ENCODE results near the gene GALNT2.

GALNT2 gene

DNA sequence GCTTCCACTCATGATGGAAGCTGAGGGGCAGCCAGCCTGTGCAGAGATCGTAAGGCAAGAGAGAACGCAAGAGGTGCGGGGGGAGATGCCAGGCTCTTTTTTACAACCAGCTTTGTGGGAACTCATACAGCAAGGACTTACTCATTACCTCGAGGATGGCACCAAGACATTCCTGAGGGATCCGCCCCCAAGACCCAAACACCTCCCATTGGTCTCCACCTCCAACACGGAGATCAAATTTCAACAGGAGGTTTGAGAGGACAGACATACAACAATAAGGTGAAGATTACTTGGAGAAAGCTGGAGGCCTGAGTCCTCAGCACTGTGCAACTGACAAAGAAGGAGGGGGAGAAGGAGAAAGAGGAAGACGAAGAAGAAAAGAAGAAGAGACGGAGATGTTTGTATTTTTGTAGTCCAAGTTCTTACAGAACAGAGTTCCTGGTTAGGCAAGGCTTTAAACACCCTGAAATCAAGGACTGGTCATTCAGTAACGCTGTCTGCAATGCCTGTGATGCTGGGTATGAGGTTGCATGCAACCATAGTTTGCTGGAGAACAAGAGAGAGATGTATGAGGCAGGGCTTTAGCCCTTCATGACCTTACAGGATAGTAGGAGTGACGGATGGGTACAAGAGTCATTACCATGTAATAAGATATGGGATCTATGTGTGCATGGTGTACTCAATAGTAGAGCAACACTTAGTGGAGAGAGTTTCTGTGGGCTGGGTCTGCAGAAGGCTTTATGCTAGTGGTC, 19.7 kb upstream of the GALNT2 start:
- no peaks in the 10 kb centered on the region for H3K27me3 ChIP-seq (ENCODE audit: insufficient read depth, low read depth, severe bottlenecking)
- TF ChIP-seq, protein P1, sequence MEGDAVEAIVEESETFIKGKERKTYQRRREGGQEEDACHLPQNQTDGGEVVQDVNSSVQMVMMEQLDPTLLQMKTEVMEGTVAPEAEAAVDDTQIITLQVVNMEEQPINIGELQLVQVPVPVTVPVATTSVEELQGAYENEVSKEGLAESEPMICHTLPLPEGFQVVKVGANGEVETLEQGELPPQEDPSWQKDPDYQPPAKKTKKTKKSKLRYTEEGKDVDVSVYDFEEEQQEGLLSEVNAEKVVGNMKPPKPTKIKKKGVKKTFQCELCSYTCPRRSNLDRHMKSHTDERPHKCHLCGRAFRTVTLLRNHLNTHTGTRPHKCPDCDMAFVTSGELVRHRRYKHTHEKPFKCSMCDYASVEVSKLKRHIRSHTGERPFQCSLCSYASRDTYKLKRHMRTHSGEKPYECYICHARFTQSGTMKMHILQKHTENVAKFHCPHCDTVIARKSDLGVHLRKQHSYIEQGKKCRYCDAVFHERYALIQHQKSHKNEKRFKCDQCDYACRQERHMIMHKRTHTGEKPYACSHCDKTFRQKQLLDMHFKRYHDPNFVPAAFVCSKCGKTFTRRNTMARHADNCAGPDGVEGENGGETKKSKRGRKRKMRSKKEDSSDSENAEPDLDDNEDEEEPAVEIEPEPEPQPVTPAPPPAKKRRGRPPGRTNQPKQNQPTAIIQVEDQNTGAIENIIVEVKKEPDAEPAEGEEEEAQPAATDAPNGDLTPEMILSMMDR (IDR thresholded peaks at IDR 0.05; ENCODE audit: low read depth, low read length), result no peak
- no peaks in the 10 kb centered on the region for H3K36me3 ChIP-seq
- no peak overlapping the region for H3K27ac ChIP-seq
- no peak overlapping the region for H3K4me3 ChIP-seq (ENCODE audit: low read depth, low read length)
- no peak for DNase-seq
- no peaks in the 10 kb centered on the region for H3K9me3 ChIP-seq (ENCODE audit: severe bottlenecking)

DNA sequence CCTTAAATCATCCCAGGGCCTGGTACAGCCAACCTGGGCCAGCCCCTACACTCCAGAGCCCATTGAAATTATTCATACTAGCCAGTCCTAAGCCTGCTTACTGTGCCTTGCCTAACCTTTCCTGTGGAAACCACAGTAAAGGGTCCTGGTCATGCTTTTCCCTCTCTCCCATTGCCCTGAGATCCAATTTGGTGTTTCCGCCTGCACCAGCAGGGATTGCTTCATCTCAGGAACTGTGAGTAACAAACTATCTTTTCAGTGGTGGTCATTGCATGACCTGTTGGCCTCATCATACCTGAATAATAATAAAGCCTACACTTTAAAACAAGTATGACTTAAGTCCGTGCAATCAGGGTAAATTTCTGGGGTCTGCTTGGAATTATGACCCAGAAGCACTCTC, 18.7 kb upstream of the GALNT2 start:
- DNase-seq, result no peak
- Histone ChIP-seq H3K36me3 (no peaks in the 10 kb centered on the region), H3K27me3 (ENCODE audit: insufficient read depth, low read depth, severe bottlenecking) (no peaks in the 10 kb centered on the region), H3K9me3 (ENCODE audit: severe bottlenecking) (no peaks in the 10 kb centered on the region), H3K4me3 (ENCODE audit: low read depth, low read length) (no peak overlapping the region), H3K27ac (no peak overlapping the region)
- TF ChIP-seq, protein P1 (IDR thresholded peaks at IDR 0.05; ENCODE audit: low read depth, low read length), result no peak

DNA sequence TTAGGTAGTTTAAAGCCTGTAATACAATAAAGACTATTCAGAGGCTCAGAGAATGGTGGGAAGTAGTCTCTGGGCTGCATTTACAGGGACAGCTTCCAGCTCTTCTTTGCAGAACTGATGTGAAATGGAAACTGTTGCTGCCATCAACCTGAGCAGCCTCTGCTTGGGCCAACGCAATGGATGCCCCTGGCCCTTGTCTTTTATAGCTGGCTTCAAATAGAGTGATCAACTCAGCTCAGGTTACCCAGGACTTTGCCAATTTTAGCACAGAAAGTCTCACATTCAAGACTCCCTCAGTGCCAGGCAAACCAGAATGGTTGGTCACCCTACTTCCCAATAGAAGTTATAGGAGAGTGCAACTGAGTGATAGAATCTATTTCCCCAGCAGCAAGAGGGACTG, 18.1 kb upstream of the GALNT2 start:
- Histone ChIP-seq H3K36me3 (no peaks in the 10 kb centered on the region), H3K9me3 (ENCODE audit: severe bottlenecking) (no peaks in the 10 kb centered on the region), H3K27me3 (ENCODE audit: insufficient read depth, low read depth, severe bottlenecking) (no peaks in the 10 kb centered on the region), H3K27ac (no peak overlapping the region), H3K4me3 (ENCODE audit: low read depth, low read length) (no peak overlapping the region)
- TF ChIP-seq, protein P1 (IDR thresholded peaks at IDR 0.05; ENCODE audit: low read depth, low read length), result no peak
- DNase-seq, result no peak

DNA sequence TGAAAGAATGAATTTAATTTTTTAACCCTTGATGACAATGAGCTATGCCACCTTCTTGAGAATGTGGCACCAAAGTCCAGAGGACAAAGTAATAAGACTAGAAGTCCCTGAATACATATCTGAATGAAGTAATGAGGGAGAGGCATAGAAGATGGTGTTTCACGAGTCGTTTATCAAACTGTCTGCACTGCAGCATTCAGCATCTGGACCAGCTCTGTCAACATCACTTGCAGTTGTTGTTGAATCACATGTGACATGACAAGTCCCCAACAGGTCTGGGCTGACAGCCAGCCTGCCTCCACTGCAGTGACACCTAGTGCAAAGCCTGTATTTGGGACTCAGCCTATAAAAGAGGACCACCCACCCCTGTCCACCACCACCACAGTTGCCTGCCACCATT, 17.3 kb upstream of the GALNT2 start:
- TF ChIP-seq, protein P1 (IDR thresholded peaks at IDR 0.05; ENCODE audit: low read depth, low read length), result no peak
- H3K27ac ChIP-seq, result no peak overlapping the region
- DNase-seq, result no peak

DNA sequence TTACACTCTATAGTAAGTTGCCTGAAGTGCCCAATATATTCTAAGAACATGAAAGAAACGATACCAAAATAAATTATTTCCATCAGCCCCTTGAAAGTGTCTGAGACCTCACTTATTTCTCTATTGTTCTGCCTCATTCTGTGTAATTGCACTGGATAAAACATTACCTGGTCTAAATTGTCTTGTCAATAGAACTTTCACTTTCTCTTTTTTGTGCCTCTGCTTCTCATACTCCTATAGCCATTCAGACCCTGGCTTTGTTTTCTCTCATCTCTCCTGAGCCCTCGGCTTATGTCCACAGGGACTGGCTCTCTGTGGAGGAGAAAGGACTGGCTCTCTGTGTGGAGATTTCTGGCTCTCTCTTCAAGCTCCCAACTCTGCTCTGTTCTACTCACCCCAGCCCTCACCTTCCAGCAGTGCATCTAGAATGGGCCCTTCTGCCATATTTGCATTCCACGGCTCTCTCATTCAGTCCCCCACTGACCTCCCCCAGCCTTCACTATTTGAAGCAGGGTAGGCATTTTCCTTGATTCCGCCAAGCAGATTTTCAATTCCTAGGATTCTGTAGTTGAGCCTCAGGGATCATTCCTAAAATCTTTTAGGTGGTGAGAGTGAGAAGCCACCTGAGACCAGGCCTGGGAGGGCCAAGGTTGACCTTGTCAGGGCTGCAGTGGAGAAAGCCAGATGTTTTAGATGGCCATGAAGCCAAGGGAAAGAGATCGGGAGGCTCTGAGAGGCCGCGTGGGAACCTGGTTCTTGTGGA, 15.9 kb upstream of the GALNT2 start:
- H3K9me3 ChIP-seq (ENCODE audit: severe bottlenecking), result no peaks in the 10 kb centered on the region
- no peak overlapping the region for H3K4me3 ChIP-seq (ENCODE audit: low read depth, low read length)
- H3K27ac ChIP-seq, result no peak overlapping the region
- no peak for DNase-seq
- no peaks in the 10 kb centered on the region for H3K36me3 ChIP-seq
- TF ChIP-seq, protein P1 (IDR thresholded peaks at IDR 0.05; ENCODE audit: low read depth, low read length), result no peak
- no peaks in the 10 kb centered on the region for H3K27me3 ChIP-seq (ENCODE audit: insufficient read depth, low read depth, severe bottlenecking)

More for the DNA sequence above, 17.3 kb upstream of the GALNT2 start:
- no peaks in the 10 kb centered on the region for H3K27me3 ChIP-seq (ENCODE audit: insufficient read depth, low read depth, severe bottlenecking)
- no peaks in the 10 kb centered on the region for H3K9me3 ChIP-seq (ENCODE audit: severe bottlenecking)
- no peak overlapping the region for H3K4me3 ChIP-seq (ENCODE audit: low read depth, low read length)
- H3K36me3 ChIP-seq, result no peaks in the 10 kb centered on the region
